Activated CD8-positive, alpha-beta memory T cell treated with anti-CD3 and anti-CD28 coated beads, Interleukin-2, amount 50 U/mL, for 48 hours (primary cell): ENCODE measurements around the gene ORAI3.

Source experiments
- DNase-seq: peaks from one replicate; pipeline ENCODE4 v3.0.0-alpha.2; 2020

Gene ORAI3

DNA sequence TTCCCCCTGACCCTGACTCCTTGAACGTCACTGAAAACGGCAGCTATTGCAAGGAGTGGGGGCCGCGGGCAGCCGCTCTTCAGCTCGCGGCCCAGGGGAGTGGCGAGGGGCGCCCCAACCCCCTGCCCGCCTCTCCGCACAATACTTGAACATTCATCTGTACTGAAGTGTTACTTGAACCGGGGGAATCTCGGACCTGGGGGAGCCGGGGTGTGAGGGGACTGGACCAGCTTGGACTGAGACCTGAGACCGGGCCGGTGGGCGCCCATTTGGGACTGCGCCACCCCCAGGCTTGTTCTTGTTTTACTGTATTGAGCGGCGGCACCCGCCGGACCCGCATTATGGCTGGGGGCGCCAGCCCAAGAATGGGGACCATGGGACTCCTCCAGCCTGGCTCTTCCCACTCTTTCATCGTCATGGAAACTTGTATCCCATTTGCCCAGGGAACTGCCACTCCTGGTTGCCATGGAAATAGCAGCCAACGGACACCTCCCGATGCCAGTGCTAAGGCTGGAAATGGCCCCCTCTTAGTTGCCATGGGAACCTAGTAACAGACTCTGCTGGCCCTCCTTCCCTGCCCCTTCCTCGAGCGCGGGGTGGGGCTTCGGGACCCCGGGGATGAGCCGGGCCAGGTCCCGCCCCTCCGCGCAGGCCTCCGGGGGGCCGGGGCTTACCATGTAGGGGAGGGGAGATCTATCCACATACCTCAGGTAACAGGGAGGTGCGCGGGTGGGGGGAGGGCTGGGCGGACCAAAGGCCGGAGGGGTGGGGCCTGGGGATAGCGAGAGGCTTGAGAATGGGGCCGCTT is 805 bp upstream of the ORAI3 start:
- no peak for DNase-seq

DNA sequence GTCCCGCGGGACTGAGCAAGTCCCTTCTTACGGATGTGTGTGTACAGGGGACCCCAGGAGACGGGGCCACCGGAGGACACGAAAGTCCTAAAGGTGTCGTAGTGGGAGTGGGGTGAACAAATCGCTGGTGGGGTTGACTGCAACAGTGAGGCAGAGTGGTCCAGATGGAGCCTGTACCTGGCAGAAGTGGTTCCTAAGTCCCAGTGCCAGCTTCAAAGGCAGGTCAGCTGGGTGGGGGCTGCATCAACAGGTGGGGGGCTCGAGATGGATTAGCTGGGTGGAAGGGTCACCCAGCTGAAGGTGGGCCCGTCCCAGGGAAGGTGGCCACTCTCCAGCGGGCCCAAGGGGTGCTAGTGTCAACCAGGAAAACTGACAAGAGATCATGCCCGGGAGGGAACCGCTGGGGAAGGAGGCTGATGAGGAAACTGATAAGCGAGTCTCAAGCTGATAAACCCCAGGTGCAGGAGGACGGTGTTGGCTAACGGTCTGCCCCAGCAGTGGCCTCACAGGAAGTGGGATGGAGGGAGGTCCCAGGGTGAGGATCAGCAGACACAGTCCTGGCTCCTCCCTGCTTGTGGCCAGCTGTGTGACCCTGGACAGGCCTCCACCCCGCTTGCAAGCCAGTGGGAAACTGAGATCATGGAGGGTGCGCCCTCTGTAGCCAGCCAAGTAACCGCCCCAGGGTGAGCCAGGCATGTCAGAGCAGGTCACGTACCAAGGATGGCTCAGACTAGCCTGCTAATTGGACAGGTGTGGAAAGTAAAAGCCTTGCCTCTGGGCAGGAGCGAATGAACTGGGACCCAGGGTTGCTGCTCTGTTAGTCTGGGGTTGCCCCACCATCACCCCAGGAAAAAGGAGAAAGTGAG is 1.0 kb downstream of the ORAI3 start:
- peak; percentile 73 for DNase-seq

DNA sequence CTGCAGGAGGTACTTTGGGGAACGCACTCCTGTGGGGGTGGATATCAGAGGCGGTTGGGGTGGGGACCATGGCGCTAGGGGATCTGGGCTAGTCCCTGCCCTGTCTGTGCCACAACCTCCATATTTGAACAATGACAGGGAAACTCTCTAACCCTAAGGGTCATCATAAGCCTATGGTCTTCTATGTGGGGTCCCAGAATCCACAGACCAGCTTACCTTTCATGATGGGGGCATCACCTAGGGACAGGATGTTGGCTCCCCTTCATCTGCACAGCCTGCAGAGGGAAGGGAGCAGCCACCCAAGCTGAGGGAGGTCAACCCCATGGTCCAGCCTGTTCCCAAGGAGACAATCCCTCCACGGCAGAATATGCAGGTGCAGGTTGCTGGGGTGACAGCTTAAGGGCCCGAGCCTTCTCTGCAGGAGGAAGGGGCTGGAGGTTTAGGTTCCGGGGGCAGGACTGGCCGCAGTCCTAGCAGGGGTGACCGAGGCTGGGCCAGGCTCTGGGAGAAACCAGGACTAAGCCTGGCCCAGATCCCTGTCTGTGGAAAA is 1.7 kb downstream of the ORAI3 start:
- DNase-seq, result no peak

DNA sequence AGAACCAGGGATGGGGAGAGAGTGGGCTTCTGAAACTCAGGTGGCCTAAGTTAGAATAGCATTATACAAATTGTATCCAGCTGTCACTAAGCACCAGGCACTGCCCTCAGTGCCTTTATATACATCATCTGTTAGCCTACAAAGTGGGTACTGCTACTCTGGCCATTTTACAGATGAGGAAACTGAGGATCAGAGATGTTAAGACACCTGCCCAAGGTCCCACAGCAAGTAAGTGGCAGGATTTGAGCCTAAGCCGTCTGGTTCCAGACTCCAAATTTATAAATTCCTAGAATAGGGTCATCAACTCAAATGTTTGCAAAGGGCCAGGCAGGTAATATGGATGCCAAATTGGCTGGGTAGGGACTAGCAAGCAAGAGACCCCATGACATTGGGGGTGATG is 2.3 kb downstream of the ORAI3 start:
- DNase-seq, result no peak

DNA sequence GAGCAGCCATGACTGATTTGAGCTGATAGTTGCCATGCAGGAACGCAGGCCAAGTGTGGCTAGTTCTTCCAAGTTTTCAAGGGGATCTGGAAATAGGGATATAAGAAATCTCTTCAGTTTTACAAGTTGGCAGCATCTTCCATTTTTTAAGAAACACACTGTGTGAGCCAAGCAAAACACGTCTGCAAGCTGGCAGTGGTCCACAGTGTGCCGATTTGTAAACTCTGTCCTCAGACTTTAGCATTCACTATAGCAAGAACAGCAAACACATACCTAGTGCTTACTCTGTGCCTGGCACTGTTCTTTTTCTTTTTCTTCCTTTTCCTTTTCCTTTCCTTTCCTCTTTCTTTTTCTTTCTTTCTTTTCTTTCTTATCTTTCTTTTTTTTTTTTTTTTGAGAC is 2.9 kb downstream of the ORAI3 start:
- no peak for DNase-seq

DNA sequence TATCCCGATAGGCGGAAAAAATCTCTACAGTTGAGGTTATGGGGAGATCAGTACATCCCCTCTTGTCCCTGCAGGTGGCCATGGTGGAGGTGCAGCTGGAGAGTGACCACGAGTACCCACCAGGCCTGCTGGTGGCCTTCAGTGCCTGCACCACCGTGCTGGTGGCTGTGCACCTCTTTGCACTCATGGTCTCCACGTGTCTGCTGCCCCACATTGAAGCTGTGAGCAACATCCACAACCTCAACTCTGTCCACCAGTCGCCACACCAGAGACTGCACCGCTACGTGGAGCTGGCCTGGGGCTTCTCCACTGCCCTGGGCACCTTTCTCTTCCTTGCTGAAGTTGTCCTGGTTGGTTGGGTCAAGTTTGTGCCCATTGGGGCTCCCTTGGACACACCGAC is 4.2 kb downstream of the ORAI3 start:
- no peak for DNase-seq

DNA sequence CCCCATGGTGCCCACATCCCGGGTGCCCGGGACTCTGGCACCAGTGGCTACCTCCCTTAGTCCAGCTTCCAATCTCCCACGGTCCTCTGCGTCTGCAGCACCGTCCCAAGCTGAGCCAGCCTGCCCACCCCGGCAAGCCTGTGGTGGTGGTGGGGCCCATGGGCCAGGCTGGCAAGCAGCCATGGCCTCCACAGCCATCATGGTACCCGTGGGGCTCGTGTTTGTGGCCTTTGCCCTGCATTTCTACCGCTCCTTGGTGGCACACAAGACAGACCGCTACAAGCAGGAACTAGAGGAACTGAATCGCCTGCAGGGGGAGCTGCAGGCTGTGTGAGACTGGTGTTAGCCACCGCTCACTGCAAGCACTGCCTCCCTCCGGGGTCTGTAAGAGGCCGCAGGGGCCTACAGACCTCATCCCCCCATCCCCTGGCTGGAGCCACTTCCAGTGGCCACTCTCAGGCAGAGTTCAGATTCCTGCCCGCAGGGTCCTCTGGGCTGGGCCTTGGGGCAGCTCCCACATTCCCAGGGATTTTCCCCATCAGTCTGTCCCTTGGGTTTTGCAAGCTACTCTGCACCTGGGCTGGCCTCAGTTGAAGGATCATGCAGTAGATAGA is 4.8 kb downstream of the ORAI3 start:
- peak; percentile 81 for DNase-seq

DNA sequence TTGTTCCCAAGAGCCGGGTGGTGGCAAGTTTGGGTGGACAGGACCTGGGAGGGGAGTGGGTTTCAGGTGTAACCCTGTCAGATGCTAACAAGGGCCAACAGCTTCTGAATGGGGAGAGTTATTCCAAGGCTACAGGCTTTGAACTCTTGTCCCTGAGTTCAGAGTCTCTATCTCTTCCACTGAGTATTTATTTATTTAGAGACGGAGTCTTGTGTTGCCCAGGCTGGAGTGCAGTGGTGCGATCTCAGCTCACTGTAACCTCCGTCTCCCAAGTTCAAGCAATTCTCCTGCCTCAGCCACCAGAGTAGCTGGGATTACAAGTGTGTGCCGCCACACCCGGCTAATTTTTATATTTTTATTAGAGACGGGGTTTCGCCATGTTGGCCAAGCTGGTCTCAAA is 6.1 kb downstream of the ORAI3 start:
- DNase-seq, result no peak

DNA sequence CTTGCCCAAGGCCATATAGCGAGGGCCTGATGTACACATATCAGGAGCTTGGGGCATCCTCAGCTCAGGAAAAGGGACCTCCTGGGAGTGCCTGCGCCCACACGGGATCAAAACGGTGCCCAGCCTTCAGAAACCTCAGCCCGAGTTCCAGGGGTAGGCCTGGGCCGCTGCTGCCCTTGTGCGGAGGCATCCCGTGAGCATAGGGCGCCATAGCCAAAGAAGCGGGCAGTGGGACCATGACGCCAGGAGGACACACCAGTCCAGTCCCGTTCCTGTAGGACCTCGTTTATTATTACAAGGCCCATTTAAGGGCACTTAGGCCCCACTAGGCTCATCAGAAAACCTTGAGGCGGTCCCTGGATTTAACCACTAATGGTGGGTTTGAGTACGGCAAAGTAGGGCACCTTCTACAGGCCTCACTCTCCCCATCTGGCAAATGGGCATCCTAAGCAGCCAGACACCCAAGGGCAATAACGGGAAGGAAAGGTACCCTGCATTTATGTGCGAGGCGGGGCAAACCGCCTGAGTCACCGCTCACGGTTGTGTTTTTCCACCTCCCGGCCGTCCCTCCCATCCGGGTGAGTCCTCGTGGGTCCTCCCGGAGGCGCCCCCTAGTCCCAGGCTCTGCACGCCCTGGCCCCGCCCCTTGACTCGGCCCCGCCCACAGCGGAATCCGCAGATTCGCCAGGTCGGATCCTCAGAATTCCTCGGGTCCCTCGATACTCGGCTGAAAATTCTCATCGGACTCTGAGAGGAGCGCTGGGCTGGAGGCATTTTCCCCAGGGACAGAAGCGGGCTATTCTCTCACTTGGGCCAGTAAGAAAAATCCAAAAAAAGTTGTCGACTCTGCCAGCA is 8.0 kb downstream of the ORAI3 start:
- DNase-seq, result peak; percentile 97

DNA sequence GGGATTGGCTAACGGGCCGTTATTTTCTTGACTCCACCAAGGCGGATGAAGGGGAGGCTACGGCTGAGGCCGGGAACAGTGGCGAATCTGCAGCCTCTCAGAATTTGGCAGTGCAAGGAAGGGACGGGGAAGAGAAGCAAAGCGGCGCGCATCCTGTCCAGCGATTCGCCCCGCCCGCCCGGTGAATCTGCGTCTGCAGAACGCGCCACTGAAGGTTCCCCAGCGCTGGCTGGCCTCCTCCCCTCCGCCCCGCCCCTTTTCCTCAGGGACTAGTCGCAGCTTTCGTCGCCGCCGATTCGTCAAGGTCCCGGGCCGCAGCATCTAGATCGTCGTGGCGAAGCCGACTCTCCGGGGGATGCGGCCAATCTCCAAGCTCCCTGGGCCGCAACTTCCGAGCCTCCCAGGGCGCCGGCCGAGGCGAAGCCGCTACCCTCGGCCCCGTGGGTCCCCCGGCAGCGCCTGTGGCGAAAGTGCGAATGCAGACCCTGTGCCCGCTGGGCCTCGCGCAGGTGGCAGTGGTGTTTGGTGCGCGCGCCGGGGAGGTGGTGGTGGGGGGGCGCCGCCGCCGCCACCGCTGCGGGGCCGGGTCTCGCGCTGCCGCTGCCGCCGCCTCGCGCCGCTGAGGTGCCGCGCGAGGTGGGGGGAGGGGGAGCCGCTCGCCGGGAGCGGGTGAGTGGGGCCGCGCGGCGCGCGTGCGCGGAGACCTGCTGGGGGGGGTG is 8.7 kb downstream of the ORAI3 start, which contains the start of gene SETD1A:
Gene SETD1A, plus strand, starts transcription at position 299 of the 719 bp plus-strand sequence. CDS start 978 bp downstream, outside the sequence.
- DNase-seq, result peak; percentile 99

DNA sequence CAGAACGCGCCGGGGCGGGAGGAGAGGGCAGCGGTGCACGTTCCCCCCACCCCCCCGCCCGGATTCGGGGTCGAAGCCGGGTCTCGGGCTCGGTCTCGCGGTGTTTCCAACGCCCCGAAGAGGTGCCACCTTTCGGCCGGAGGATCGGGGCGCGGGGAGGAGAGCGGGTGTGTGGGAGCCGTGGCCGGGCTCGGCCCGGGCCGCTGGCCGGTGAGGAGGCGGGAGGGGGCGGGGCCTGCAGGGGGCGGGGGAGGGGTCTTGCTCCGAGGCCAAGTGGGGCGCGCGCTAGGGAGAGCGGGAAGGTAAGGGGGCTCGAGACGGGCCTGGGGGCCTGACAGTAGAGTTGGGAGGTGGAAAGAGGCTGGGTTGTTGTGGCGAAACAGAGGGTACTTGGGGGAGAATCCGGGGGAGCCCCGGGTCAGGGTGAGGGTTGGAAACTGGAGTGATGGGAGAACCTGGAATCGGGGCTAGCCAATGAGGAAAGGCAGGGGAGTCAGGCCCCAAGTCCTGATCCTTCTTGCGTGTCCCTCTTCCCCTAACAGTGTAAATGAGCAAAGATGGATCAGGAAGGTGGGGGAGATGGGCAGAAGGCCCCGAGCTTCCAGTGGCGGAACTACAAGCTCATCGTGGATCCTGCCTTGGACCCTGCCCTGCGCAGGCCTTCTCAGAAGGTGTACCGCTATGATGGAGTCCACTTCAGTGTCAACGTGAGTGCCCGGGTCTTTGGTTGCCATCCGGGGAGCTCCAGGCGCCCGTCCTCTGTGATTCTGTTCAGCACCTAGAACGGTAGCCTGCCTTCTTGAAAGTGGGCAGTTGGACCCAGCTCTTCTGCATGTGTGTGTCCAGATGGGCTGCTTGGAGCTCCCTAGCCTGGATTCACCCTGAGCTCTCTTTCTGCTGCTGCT is 9.6 kb downstream of the ORAI3 start:
- no peak for DNase-seq

DNA sequence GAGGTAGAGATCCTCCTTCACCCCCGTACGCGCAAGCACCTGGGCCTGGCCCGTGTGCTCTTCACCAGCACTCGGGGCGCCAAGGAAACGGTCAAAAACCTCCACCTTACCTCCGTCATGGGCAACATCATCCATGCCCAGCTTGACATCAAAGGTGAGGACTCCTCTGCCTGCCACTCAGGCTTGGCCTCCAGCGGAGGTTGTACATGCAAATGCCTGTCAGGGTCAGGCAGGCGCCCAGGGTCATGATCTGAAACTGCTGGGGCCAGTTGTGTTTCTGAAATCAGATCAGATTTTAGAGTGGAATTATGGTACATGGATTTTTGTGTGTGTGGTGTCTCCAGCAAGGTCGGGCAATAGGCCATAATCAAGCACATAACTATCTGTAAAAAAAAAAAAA is 12.5 kb downstream of the ORAI3 start:
- no peak for DNase-seq

DNA sequence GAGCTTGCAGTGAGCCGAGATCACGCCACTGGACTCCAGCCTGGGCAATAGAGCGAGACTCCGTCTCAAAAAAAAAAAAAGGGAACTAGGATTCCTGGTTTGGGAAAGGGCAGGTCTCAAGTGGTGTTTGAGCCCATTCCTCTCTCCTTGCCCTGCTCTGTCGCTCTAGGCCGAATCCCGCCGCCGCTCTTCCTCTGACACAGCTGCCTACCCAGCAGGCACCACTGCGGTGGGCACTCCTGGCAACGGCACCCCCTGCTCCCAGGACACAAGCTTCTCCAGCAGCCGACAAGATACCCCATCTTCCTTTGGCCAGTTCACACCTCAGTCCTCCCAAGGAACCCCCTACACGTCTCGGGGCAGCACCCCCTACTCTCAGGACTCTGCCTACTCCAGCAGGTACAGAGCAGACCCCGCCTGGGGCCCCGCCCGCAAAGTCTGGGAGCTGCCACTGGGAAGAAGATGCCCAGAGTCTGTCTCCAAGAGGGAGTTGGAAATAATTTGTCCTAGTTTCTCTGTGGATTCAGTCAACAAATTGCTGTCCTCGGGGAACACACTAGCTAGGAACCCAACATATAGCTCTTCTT is 15.2 kb downstream of the ORAI3 start:
- DNase-seq, result no peak

DNA sequence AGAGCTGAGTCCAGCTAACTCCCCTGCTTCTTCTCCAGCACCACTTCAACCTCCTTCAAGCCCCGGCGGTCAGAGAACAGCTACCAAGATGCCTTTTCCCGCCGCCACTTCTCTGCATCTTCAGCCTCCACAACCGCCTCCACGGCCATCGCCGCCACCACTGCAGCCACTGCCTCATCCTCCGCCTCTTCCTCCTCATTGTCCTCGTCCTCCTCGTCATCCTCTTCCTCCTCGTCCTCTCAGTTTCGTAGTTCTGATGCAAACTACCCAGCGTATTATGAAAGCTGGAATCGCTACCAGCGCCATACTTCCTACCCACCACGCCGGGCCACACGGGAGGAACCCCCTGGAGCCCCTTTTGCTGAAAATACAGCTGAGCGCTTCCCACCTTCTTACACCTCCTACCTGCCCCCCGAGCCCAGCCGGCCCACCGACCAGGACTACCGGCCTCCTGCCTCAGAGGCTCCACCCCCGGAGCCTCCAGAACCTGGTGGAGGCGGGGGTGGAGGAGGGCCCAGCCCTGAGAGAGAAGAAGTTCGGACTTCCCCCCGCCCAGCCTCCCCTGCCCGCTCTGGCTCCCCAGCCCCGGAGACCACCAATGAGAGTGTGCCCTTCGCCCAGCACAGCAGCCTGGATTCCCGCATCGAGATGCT is 15.8 kb downstream of the ORAI3 start:
- DNase-seq, result no peak

DNA sequence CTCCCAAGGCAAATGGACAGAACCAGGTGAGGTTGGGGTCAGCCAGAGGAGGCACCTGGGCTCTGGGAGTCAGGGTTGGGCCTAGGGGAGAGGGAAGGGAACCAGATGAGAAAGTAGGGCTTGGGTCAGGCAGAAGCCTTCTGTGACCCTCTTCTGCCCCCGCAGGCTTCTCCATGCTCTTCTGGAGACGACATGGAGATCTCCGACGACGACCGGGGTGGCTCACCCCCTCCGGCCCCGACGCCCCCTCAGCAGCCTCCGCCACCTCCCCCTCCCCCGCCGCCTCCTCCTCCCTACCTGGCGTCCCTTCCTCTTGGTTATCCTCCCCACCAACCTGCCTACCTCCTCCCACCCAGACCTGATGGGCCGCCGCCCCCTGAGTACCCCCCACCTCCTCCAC is 16.6 kb downstream of the ORAI3 start:
- no peak for DNase-seq

DNA sequence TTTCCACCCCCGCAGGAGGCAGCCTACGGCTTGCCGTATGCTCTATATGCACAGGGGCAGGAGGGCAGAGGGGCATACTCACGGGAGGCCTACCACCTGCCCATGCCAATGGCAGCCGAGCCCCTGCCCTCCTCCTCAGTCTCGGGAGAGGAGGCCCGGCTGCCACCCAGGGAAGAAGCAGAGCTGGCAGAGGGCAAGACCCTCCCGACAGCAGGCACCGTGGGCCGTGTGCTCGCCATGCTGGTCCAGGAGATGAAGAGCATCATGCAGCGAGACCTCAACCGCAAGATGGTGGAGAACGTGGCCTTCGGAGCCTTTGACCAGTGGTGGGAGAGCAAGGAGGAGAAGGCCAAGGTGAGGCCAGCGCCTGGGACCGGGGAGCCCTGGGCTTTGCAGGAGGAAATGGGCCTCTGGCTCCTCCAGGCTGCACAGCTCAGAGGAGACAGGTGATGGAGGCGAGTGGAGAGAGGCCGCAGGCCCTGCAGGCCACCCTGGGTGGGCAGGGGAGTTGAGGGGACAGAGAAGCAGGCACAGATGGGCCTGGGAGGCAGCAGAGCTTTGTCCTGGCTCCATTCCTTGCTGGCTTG is 17.3 kb downstream of the ORAI3 start:
- no peak for DNase-seq

DNA sequence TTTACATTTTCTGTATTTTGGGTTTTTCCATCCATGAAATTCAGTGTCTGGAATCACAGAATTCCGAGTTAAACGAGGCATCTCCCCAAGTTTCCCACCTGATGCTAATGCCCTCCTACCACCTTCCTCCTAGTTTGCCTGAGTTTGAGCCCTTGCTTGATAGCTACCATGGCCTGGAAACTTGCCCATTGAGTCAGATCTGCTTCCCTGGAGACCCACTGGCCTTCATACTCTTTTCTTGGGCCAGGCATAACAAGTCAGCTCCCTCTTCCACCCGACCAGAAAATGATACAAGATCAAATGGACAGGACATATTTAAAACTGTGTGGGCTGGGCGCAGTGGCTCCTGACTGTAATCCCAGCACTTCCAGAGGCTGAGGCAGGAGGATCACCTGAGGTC is 18.9 kb downstream of the ORAI3 start:
- DNase-seq, result no peak

DNA sequence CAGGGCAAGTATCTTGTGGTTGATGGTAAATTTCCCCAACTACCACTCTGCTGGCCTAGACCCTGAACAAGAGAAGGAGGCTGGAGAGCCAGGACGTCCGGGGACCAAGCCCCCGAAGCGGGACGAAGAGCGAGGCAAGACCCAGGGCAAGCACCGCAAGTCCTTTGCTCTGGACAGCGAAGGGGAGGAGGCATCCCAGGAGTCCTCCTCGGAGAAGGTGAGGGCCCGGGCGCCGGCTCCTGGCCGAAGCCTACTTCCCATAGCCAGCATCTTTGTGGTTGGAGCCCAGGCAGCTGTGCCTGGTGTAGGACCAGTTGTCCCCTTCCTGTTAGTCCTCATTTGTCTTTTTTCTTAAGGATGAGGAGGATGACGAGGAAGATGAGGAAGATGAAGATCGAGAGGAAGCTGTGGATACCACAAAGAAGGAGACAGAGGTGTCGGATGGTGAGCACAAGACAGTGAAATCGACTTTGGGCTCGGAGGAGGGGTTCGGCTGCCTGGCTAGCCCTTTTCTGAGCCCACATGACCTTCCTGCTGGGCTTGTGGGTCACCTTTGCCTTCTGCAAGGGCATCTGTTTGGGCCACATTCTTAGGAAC is 20.5 kb downstream of the ORAI3 start:
- DNase-seq, result no peak

DNA sequence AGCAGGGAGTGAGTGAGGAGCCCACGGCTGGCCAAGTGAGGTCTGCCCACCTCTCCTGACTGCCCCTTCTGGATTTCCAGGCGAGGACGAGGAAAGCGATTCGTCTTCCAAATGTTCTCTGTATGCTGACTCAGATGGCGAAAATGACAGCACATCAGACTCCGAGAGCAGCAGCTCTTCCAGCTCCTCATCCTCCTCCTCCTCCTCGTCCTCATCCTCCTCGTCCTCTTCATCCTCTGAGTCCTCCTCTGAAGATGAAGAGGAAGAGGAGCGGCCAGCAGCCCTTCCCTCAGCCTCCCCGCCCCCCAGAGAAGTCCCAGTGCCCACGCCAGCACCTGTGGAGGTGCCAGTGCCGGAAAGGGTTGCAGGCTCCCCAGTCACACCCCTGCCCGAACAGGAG is 22.4 kb downstream of the ORAI3 start:
- no peak for DNase-seq
